ENCODE measurements around the gene GCGR.

The GCGR gene

GRCh38 chr17:81844327-81844851 lies 40.4 kb downstream of the GCGR start:
- TF ChIP-seq GATA1 (IDR thresholded peaks at IDR 0.05; ENCODE audit: low read depth, low read length) (no peak), POLR2A (IDR thresholded peaks at IDR 0.05; ENCODE audit: low read length) (no peak)
- no peak for DNase-seq

- no peak for TF ChIP-seq GATA1 (IDR thresholded peaks at IDR 0.05; ENCODE audit: low read depth, low read length)
- TF ChIP-seq POLR2A (IDR thresholded peaks at IDR 0.05; ENCODE audit: low read length): no peak
- DNase-seq: no peak
Measured at GRCh38 chr17:81844887-81845286, 40.9 kb downstream of the GCGR start.

- no peak for TF ChIP-seq GATA1 (IDR thresholded peaks at IDR 0.05; ENCODE audit: low read depth, low read length)
- no peak for TF ChIP-seq POLR2A (IDR thresholded peaks at IDR 0.05; ENCODE audit: low read length)
- DNase-seq: no peak
Measured at GRCh38 chr17:81845361-81845760, 41.4 kb downstream of the GCGR start.

- TF ChIP-seq POLR2A (IDR thresholded peaks at IDR 0.05; ENCODE audit: low read length) (no peak), GATA1 (IDR thresholded peaks at IDR 0.05; ENCODE audit: low read depth, low read length) (no peak)
- no peak for DNase-seq
Measured at GRCh38 chr17:81845881-81846742, 42.2 kb downstream of the GCGR start.

- no peak for TF ChIP-seq GATA1 (IDR thresholded peaks at IDR 0.05; ENCODE audit: low read depth, low read length)
- DNase-seq: no peak
Measured at GRCh38 chr17:81846743-81847689, 43.1 kb downstream of the GCGR start.

GRCh38 chr17:81849457-81849856 lies 45.5 kb downstream of the GCGR start:
- TF ChIP-seq POLR2A (IDR thresholded peaks at IDR 0.05; ENCODE audit: low read length): no peak
- TF ChIP-seq GATA1 (IDR thresholded peaks at IDR 0.05; ENCODE audit: low read depth, low read length): no peak
- no peak for DNase-seq

- TF ChIP-seq POLR2A (IDR thresholded peaks at IDR 0.05; ENCODE audit: low read length) (no peak), GATA1 (IDR thresholded peaks at IDR 0.05; ENCODE audit: low read depth, low read length) (no peak)
- DNase-seq: no peak
Measured at GRCh38 chr17:81851423-81851822, 47.5 kb downstream of the GCGR start.

GRCh38 chr17:81852237-81852636 lies 48.3 kb downstream of the GCGR start:
- no peak for TF ChIP-seq GATA1 (IDR thresholded peaks at IDR 0.05; ENCODE audit: low read depth, low read length)
- no peak for DNase-seq

- TF ChIP-seq GATA1 (IDR thresholded peaks at IDR 0.05; ENCODE audit: low read depth, low read length) (no peak), POLR2A (IDR thresholded peaks at IDR 0.05; ENCODE audit: low read length) (no peak)
- peak in 1 of 2 experiments; percentile 32 for DNase-seq
Measured at GRCh38 chr17:81854974-81855774, 51.2 kb downstream of the GCGR start.

- TF ChIP-seq POLR2A (IDR thresholded peaks at IDR 0.05; ENCODE audit: low read length) (no peak), GATA1 (IDR thresholded peaks at IDR 0.05; ENCODE audit: low read depth, low read length) (no peak)
- DNase-seq: no peak
Measured at GRCh38 chr17:81858170-81858966, 54.4 kb downstream of the GCGR start.

- peak; percentile 76 to 83 for DNase-seq
- TF ChIP-seq GATA1 (IDR thresholded peaks at IDR 0.05; ENCODE audit: low read depth, low read length) (no peak), POLR2A (IDR thresholded peaks at IDR 0.05; ENCODE audit: low read length) (peak; percentile 22)
Measured at GRCh38 chr17:81858967-81859905, 55.3 kb downstream of the GCGR start.
